SH-SY5Y (cell line): ENCODE data around the gene NACA.

Source experiments
- GATA2 ChIP-seq: IDR thresholded peaks from 2 replicates; pipeline ENCODE4 v1.6.1; 2011; ENCODE audit warnings: mild to moderate bottlenecking, low read depth, low read length
- GATA3 ChIP-seq: IDR thresholded peaks from 2 replicates; pipeline ENCODE4 v1.6.1; 2011; ENCODE audit warnings: low read depth, mild to moderate bottlenecking, low read length, moderate library complexity

The NACA gene

DNA sequence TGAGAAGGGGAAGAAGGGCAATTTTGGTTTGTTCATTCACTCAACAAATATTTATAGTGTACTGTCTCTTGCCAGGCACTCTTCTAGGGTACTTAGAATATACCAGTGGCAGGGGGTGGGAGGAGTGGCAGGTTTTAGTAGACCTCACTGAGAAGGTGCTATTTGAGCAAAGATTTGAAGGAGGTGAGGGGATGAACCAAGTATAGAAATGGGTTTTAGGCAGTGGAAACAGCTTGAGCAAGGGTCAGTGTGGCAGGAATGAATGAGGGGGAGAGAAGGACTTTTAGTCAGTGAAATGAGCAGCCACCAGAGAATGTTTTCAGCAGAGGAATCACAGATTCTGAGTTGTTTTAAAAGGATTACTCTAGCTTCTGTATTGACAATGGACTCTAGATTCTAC is 24.8 kb upstream of the NACA start:
- TF ChIP-seq GATA2 (no peak), GATA3 (no peak)

DNA sequence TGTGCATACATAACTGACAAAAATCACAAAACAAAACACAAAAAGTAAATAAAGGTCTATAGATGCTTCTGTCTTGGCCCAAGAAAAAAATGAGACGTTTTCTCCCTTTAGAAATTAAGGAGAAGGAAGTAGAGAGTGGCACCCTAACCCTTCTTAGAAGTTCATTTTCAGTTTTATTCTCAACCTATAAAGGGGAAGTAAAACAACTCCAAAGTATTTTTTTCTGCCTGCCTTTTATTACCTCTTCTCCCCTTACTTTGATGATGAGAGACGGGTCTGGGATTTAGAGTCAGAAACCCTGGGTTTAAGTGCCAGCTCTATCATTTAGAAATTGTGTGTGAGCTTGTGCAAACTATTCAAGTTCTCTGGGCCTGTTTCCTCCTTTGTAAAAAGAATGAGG is 24.3 kb upstream of the NACA start:
- TF ChIP-seq GATA3 = no peak
- TF ChIP-seq GATA2 = no peak

GRCh38 chr12:56728139-56728861 is 3.2 kb upstream of the NACA start:
- TF ChIP-seq GATA2 = no peak
- TF ChIP-seq GATA3 = no peak

DNA sequence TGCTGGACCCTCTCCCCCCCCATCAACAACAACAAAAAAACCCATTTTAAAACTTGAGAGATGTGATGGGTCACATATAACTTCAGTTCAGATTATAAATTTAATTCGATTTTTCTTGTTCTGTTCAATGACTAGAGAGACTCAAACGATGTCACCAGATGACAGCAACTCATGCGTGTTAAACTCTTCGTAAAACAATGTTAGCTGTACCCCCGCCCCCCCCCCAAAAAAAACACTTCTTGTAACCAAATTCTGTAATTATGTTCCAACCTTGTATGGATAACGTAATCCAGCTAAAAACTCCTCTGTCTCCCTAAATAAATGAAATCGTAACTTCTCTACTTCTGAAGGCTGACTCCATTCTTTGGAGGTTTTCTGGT is 614 bp upstream of the NACA start:
- TF ChIP-seq GATA2 = no peak
- TF ChIP-seq GATA3 = no peak

GRCh38 chr12:56724701-56724971 is 463 bp downstream of the NACA start:
- no peak for TF ChIP-seq GATA2
- no peak for TF ChIP-seq GATA3

- TF ChIP-seq GATA2 (no peak), GATA3 (no peak)
Observed at GRCh38 chr12:56723889-56724700, 1.0 kb downstream of the NACA start.

GRCh38 chr12:56723352-56723751 is 1.7 kb downstream of the NACA start:
- TF ChIP-seq GATA2 (no peak), GATA3 (no peak)

- TF ChIP-seq GATA2 (no peak), GATA3 (no peak)
Observed at GRCh38 chr12:56722832-56723231, 2.3 kb downstream of the NACA start.

DNA sequence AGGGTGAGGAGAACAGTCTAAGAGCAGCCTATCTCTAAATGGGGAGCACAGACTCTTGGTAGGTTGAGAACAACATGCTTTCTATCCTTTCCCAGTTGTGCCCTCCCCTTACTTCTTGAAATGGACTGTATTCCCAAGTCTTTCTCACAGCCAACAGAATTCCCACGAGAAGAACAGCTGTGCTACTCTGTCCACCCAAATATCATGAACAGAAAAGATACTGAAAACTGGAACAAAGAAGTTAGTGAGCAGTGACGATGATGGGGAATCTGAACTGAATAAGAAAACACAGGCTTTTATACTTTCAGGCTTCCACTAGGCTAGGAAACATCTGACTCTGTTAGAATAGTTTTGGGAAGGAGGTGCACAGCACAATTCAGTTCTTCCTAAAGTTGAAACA is 3.4 kb downstream of the NACA start:
- no peak for TF ChIP-seq GATA2
- TF ChIP-seq GATA3 = no peak

DNA sequence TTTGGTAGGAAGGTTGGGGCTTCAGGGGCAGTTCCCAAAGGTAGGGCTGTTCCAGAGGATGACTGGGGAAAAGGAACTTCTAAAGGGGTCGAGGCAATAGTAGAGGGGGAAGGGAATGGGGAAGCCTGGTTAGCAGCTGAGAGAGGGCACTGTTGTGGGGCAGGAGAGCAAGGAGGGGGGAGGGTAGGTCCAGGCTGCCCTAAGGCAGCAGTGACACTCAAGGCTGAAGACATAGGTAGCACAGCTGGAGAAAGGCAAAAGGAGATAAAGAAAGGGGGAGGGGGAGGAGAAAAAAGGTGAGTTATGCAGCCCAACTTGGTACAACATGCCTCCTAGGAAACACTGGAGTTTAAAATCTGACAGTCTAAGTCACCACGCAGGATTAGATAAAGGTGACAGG is 3.9 kb downstream of the NACA start:
- no peak for TF ChIP-seq GATA2

- TF ChIP-seq GATA3 = no peak
- TF ChIP-seq GATA2 = no peak
Observed at GRCh38 chr12:56720731-56721151, 4.4 kb downstream of the NACA start.

GRCh38 chr12:56719056-56719455 is 6.0 kb downstream of the NACA start:
- TF ChIP-seq GATA3 (no peak), GATA2 (no peak)

GRCh38 chr12:56718636-56719035 is 6.5 kb downstream of the NACA start:
- no peak for TF ChIP-seq GATA2
- TF ChIP-seq GATA3 = no peak

- no peak for TF ChIP-seq GATA2
- TF ChIP-seq GATA3 = no peak
Observed at GRCh38 chr12:56718149-56718548, 7.0 kb downstream of the NACA start.
